ENCODE results near the gene CKS2.

DNA sequence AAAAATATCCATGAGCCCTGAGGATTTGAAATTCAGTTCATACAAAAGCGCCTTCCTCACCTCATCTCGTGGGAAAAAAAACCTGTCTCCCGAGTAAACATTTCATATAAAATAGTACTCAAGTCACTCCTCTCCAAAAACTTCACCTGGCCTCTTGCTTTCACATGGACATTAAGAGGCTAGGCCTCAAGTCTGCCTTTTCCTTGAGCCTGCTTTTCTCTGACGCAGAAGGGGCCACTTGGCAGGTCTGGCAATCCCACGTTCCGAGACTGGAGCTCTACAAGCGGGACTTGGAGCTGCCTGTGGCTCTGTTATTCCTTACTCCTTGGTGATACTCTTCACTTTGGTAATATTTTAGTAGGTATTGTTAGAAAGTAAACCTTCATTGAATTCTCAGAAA is 26.9 kb upstream of the CKS2 start:
- TF ChIP-seq POLR2A (IDR thresholded peaks at IDR 0.05) (no peak), EP300 (IDR thresholded peaks at IDR 0.05) (no peak), POLR2AphosphoS5 (IDR thresholded peaks at IDR 0.05) (no peak)
- TF ChIP-seq, protein P1, sequence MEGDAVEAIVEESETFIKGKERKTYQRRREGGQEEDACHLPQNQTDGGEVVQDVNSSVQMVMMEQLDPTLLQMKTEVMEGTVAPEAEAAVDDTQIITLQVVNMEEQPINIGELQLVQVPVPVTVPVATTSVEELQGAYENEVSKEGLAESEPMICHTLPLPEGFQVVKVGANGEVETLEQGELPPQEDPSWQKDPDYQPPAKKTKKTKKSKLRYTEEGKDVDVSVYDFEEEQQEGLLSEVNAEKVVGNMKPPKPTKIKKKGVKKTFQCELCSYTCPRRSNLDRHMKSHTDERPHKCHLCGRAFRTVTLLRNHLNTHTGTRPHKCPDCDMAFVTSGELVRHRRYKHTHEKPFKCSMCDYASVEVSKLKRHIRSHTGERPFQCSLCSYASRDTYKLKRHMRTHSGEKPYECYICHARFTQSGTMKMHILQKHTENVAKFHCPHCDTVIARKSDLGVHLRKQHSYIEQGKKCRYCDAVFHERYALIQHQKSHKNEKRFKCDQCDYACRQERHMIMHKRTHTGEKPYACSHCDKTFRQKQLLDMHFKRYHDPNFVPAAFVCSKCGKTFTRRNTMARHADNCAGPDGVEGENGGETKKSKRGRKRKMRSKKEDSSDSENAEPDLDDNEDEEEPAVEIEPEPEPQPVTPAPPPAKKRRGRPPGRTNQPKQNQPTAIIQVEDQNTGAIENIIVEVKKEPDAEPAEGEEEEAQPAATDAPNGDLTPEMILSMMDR (IDR thresholded peaks at IDR 0.05) = no peak
